Measurements from ENCODE around the gene THBS2.

The THBS2 gene

DNA sequence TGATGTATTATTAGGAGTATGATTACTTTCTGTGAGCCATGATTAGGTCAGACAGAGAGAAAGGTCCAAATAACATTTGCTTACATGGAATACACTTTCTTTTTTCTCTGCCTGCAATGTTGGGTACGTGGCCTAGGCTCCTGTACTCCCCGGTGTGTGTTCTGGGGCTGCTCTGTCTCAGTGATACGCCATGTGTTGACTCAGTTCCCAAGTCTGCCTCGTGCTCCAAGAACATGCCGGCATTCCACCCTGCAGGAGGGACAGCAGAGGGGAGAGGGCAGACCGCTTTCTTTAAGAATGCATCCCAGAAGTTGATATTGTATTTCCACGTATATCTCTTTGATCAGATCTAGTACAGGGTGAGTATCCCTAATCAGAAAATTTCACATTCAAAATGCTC, 33.3 kb upstream of the THBS2 start:
- no peak for TF ChIP-seq SIN3A (IDR thresholded peaks at IDR 0.05; ENCODE audit: borderline replicate concordance, insufficient read depth, low read length)
- TF ChIP-seq POLR2AphosphoS5 (IDR thresholded peaks at IDR 0.05; ENCODE audit: low read depth, low read length), result no peak
- TF ChIP-seq TAF1 (IDR thresholded peaks at IDR 0.05; ENCODE audit: borderline replicate concordance, insufficient read depth, low read length), result no peak
- TF ChIP-seq, protein P1, sequence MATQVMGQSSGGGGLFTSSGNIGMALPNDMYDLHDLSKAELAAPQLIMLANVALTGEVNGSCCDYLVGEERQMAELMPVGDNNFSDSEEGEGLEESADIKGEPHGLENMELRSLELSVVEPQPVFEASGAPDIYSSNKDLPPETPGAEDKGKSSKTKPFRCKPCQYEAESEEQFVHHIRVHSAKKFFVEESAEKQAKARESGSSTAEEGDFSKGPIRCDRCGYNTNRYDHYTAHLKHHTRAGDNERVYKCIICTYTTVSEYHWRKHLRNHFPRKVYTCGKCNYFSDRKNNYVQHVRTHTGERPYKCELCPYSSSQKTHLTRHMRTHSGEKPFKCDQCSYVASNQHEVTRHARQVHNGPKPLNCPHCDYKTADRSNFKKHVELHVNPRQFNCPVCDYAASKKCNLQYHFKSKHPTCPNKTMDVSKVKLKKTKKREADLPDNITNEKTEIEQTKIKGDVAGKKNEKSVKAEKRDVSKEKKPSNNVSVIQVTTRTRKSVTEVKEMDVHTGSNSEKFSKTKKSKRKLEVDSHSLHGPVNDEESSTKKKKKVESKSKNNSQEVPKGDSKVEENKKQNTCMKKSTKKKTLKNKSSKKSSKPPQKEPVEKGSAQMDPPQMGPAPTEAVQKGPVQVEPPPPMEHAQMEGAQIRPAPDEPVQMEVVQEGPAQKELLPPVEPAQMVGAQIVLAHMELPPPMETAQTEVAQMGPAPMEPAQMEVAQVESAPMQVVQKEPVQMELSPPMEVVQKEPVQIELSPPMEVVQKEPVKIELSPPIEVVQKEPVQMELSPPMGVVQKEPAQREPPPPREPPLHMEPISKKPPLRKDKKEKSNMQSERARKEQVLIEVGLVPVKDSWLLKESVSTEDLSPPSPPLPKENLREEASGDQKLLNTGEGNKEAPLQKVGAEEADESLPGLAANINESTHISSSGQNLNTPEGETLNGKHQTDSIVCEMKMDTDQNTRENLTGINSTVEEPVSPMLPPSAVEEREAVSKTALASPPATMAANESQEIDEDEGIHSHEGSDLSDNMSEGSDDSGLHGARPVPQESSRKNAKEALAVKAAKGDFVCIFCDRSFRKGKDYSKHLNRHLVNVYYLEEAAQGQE (IDR thresholded peaks at IDR 0.05; ENCODE audit: insufficient read depth in 1 of 2, low read depth in 2 of 2, low read length in 2 of 2), result no peak

GRCh38 chr6:169285165-169285564, 31.5 kb upstream of the THBS2 start:
- TF ChIP-seq, protein P1 (IDR thresholded peaks at IDR 0.05; ENCODE audit: insufficient read depth in 1 of 2, low read depth in 2 of 2, low read length in 2 of 2), result no peak
- TF ChIP-seq SIN3A (IDR thresholded peaks at IDR 0.05; ENCODE audit: borderline replicate concordance, insufficient read depth, low read length), result no peak
- TF ChIP-seq TAF1 (IDR thresholded peaks at IDR 0.05; ENCODE audit: borderline replicate concordance, insufficient read depth, low read length), result no peak
- no peak for TF ChIP-seq FOXP2 (optimal IDR thresholded peaks at IDR 0.05; ENCODE audit: borderline replicate concordance, extremely low read depth, extremely low read length, insufficient read depth)

GRCh38 chr6:169283924-169284323, 30.3 kb upstream of the THBS2 start:
- TF ChIP-seq SIN3A (IDR thresholded peaks at IDR 0.05; ENCODE audit: borderline replicate concordance, insufficient read depth, low read length), result no peak
- TF ChIP-seq POLR2AphosphoS5 (IDR thresholded peaks at IDR 0.05; ENCODE audit: low read depth, low read length), result no peak
- no peak for TF ChIP-seq TAF1 (IDR thresholded peaks at IDR 0.05; ENCODE audit: borderline replicate concordance, insufficient read depth, low read length)
- no peak for TF ChIP-seq FOXP2 (optimal IDR thresholded peaks at IDR 0.05; ENCODE audit: borderline replicate concordance, extremely low read depth, extremely low read length, insufficient read depth)
- TF ChIP-seq, protein P1 (IDR thresholded peaks at IDR 0.05; ENCODE audit: insufficient read depth in 1 of 2, low read depth in 2 of 2, low read length in 2 of 2), result no peak

DNA sequence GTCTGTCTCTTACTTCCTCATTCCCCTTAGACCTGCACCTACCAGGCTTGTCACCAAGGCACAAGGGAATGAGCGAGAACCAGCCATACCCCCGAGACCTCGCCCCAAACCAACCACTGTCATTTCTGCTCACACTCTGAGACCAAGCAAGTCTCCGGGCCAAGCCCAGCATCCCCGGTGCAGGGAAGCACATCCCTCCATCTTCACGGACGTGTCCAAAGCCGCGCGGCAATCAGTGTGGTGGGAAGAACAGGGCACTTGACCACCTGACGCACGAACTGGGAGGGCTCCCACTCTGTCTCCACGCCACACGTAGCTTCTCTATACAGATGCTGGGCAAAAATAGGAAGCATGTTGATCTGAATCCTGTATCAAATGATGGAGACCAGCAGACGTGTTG, 28.4 kb upstream of the THBS2 start:
- TF ChIP-seq FOXP2 (optimal IDR thresholded peaks at IDR 0.05; ENCODE audit: borderline replicate concordance, extremely low read depth, extremely low read length, insufficient read depth) (no peak), POLR2AphosphoS5 (IDR thresholded peaks at IDR 0.05; ENCODE audit: low read depth, low read length) (no peak), TAF1 (IDR thresholded peaks at IDR 0.05; ENCODE audit: borderline replicate concordance, insufficient read depth, low read length) (no peak), SIN3A (IDR thresholded peaks at IDR 0.05; ENCODE audit: borderline replicate concordance, insufficient read depth, low read length) (no peak)
- TF ChIP-seq, protein P1 (IDR thresholded peaks at IDR 0.05; ENCODE audit: insufficient read depth in 1 of 2, low read depth in 2 of 2, low read length in 2 of 2), result no peak

- TF ChIP-seq FOXP2 (optimal IDR thresholded peaks at IDR 0.05; ENCODE audit: borderline replicate concordance, extremely low read depth, extremely low read length, insufficient read depth), result no peak
Observed at GRCh38 chr6:169277619-169278018, 24.0 kb upstream of the THBS2 start.
